Left lung (tissue), 10 donors: Measurements from ENCODE around the gene RICTOR. TPM values are rescaled to one million over a fixed set of nuclear protein-coding genes. Genes with fewer than 3 reads are reported as not detected.

Experiments
- ATAC-seq: fragments of 200-7000 bp; cut with Tn5 transposase; one replicate; pipeline ENCODE4 v1.9.1; 2020; ENCODE audit warnings: moderate library complexity
- DNase-seq, 4 donors: peaks; one replicate each; pipeline ENCODE4 v3.0.0-alpha.2; 2013 to 2020
- H3K27ac ChIP-seq, 2 donors: fragments of 200-600 bp; sonication (generic) in 1 of 2; one replicate each; pipeline versions ENCODE4 v1.5.0 to v1.8.0; 2020 to 2021
- H3K27me3 ChIP-seq, 2 donors: fragments of 200-600 bp; sonication (generic) in 1 of 2; one replicate each; pipeline versions ENCODE4 v1.5.0 to v1.8.0; 2020 to 2021
- H3K36me3 ChIP-seq, 2 donors: fragments of 200-600 bp; sonication (generic) in 1 of 2; one replicate each; pipeline versions ENCODE4 v1.5.0 to v1.8.0; 2020 to 2021
- H3K4me1 ChIP-seq, 2 donors: fragments of 200-600 bp; one replicate each; pipeline ENCODE4 v1.8.0; 2021
- H3K4me3 ChIP-seq, 2 donors: fragments of 200-600 bp; sonication (generic) in 1 of 2; one replicate each; pipeline versions ENCODE4 v1.5.0 to v1.8.0; 2020 to 2021; ENCODE audit warnings: mild to moderate bottlenecking in 1 of 2
- H3K9me3 ChIP-seq, 2 donors: fragments of 200-600 bp; sonication (generic) in 1 of 2; one replicate each; pipeline versions ENCODE4 v1.5.0 to v1.8.0; 2020 to 2021
- intact Hi-C, 2 donors: fragments of 100-400 bp; cut with DNase I; formaldehyde crosslinking; loops; one replicate each; pipeline versions ENCODE4 v1.11.2 to v1.14.2; 2022
- polyA plus RNA-seq, 6 donors: library from polyadenylated mRNA; unstranded; fragments of 120-200 nt; gene quantifications; one replicate each; pipeline ENCODE4 v1.2.1, GENCODE V29; 2013; ENCODE audit not compliant: insufficient read length in 6 of 6
- total RNA-seq, 2 donors: library from RNA; stranded (reverse); fragmentation: NEBNext Ultra II Directional; extraction: Animal tissue kit (Norgen Biotek cat#: 25700); gene quantifications; one replicate each; pipeline ENCODE4 v1.2.1, GENCODE V29; 2021
- TF ChIP-seq, protein P1 (sequence below), 2 donors: fragments of 200-600 bp; sonication (generic) in 1 of 2; IDR thresholded peaks; one replicate each; pipeline versions ENCODE4 v1.5.0 to v1.8.0; 2021; ENCODE audit warnings: antibody characterized with exemption in 2 of 2
- donor health status: DM: no; HTN: yes; CAD: no.
- donor health status: DM: no; HTN: no; CAD: no.

The RICTOR gene
- total and polyA plus RNA-seq, 8 donors, result 28.2 to 37.5 (median 31.9) TPM

GRCh38 chr5:39024884-39025283 lies 49.3 kb downstream of the RICTOR start:
- H3K36me3 ChIP-seq, result peaks cover 0 to 8% of the 10 kb centered on the region in 2 donors
- H3K27ac ChIP-seq, result no peak overlapping the region
- no peak for DNase-seq

DNA sequence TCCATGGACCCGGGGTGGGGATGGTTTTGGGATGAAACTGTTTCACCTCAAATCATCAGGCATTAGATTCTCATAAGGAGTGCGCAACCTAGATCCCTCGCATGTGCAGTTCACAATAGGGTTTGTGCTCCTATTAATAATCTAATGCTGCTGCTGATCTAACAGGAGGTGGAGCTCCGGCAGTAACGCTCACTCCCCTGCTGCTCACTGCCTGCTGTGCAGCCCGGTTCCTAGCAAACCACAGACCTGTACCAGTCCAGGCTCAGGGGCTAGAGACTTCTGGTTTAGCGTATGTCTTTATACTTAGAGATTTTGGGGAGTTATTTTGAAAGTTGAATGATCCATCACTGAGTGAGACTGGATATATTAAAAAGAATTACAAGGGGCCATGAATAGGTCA lies 50.2 kb downstream of the RICTOR start:
- H3K9me3 ChIP-seq, result peaks cover 0 to 2% of the 10 kb centered on the region in 2 donors

More at GRCh38 chr5:39024884-39025283, 49.3 kb downstream of the RICTOR start:
- Histone ChIP-seq H3K9me3 (peaks cover 0 to 2% of the 10 kb centered on the region in 2 donors), H3K27me3 (no peaks in the 10 kb centered on the region), H3K4me3 (no peak overlapping the region), H3K4me1 (peaks cover 0 to 13% of the 10 kb centered on the region in 2 donors)
- TF ChIP-seq, protein P1, sequence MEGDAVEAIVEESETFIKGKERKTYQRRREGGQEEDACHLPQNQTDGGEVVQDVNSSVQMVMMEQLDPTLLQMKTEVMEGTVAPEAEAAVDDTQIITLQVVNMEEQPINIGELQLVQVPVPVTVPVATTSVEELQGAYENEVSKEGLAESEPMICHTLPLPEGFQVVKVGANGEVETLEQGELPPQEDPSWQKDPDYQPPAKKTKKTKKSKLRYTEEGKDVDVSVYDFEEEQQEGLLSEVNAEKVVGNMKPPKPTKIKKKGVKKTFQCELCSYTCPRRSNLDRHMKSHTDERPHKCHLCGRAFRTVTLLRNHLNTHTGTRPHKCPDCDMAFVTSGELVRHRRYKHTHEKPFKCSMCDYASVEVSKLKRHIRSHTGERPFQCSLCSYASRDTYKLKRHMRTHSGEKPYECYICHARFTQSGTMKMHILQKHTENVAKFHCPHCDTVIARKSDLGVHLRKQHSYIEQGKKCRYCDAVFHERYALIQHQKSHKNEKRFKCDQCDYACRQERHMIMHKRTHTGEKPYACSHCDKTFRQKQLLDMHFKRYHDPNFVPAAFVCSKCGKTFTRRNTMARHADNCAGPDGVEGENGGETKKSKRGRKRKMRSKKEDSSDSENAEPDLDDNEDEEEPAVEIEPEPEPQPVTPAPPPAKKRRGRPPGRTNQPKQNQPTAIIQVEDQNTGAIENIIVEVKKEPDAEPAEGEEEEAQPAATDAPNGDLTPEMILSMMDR (IDR thresholded peaks at IDR 0.05), result no peak
- intact Hi-C loops, result no loop called here
- no peak for ATAC-seq

GRCh38 chr5:39023121-39023520 lies 51.1 kb downstream of the RICTOR start:
- Histone ChIP-seq H3K27ac (no peak overlapping the region), H3K4me1 (peaks cover 0 to 11% of the 10 kb centered on the region in 2 donors), H3K9me3 (no peaks in the 10 kb centered on the region), H3K27me3 (no peaks in the 10 kb centered on the region), H3K36me3 (peaks cover 0 to 18% of the 10 kb centered on the region in 2 donors), H3K4me3 (no peak overlapping the region)
- ATAC-seq, result no peak
- no peak for DNase-seq
- intact Hi-C loops, result no loop called here
- TF ChIP-seq, protein P1 (IDR thresholded peaks at IDR 0.05), result no peak

More for the DNA sequence above, 50.2 kb downstream of the RICTOR start:
- no peak overlapping the region for H3K27ac ChIP-seq
- intact Hi-C loops, result no loop called here
- H3K36me3 ChIP-seq, result peaks cover 0 to 17% of the 10 kb centered on the region in 2 donors
- peaks cover 0 to 11% of the 10 kb centered on the region in 2 donors for H3K4me1 ChIP-seq
- TF ChIP-seq, protein P1 (IDR thresholded peaks at IDR 0.05), result no peak
- no peak overlapping the region for H3K4me3 ChIP-seq
- no peaks in the 10 kb centered on the region for H3K27me3 ChIP-seq
- no peak for ATAC-seq
- no peak for DNase-seq

GRCh38 chr5:39022151-39022550 lies 52.0 kb downstream of the RICTOR start:
- ATAC-seq, result no peak

GRCh38 chr5:39021413-39021812 lies 52.8 kb downstream of the RICTOR start:
- H3K36me3 ChIP-seq, result peaks cover 0 to 18% of the 10 kb centered on the region in 2 donors
- ATAC-seq (no peak), DNase-seq (no peak)
- no peak overlapping the region for H3K4me3 ChIP-seq
- H3K9me3 ChIP-seq, result no peaks in the 10 kb centered on the region
- intact Hi-C loops, result no loop called here
- H3K27ac ChIP-seq, result no peak overlapping the region
- no peaks in the 10 kb centered on the region for H3K27me3 ChIP-seq
- TF ChIP-seq, protein P1 (IDR thresholded peaks at IDR 0.05), result no peak
- peaks cover 0 to 19% of the 10 kb centered on the region in 2 donors for H3K4me1 ChIP-seq

More at GRCh38 chr5:39022151-39022550, 52.0 kb downstream of the RICTOR start:
- intact Hi-C loops, result no loop called here
- TF ChIP-seq, protein P1 (IDR thresholded peaks at IDR 0.05), result no peak
- no peak overlapping the region for H3K4me3 ChIP-seq
- no peak overlapping the region for H3K27ac ChIP-seq
- peaks cover 0 to 18% of the 10 kb centered on the region in 2 donors for H3K36me3 ChIP-seq
- peaks cover 0 to 12% of the 10 kb centered on the region in 2 donors for H3K4me1 ChIP-seq
- H3K27me3 ChIP-seq, result no peaks in the 10 kb centered on the region
- no peak for DNase-seq
- H3K9me3 ChIP-seq, result no peaks in the 10 kb centered on the region
